Karpas-422 (cell line): Measurements from ENCODE around the gene CDC23. TPM values are rescaled to one million over a fixed set of nuclear protein-coding genes. Genes with fewer than 3 reads are reported as not detected.
"Not testable (repeated sequence)": the region's sequence is repeated elsewhere in the genome, so short reads cannot be mapped to it uniquely, and the experiment has no call there.

Source experiments
- DNase-seq: peaks from one replicate; pipeline ENCODE4 v3.0.0-alpha.2; 2015
- H2AFZ ChIP-seq: fragments of 200-600 bp; sonication (generic); 2 replicates; pipeline ENCODE4 v1.6.1; 2014; ENCODE audit warnings: antibody characterized with exemption, low read length, mixed read lengths
- H3K27ac ChIP-seq: fragments of 200-600 bp; sonication (generic); 2 replicates; pipeline ENCODE4 v1.5.1; 2014; ENCODE audit warnings: mild to moderate bottlenecking, low read length, moderate library complexity
- H3K27me3 ChIP-seq: fragments of 200-600 bp; sonication (generic); 2 replicates; pipeline ENCODE4 v1.6.1; 2014; ENCODE audit warnings: low read length, mixed read lengths
- H3K36me3 ChIP-seq: fragments of 200-600 bp; sonication (generic); 2 replicates; pipeline ENCODE4 v1.6.1; 2014; ENCODE audit warnings: low read length, mixed read lengths; ENCODE audit not compliant: insufficient read depth
- H3K4me1 ChIP-seq: fragments of 200-600 bp; sonication (generic); 2 replicates; pipeline ENCODE4 v1.6.1; 2014; ENCODE audit warnings: mild to moderate bottlenecking, low read length, mixed read lengths
- H3K4me2 ChIP-seq: fragments of 200-600 bp; sonication (generic); 2 replicates; pipeline ENCODE4 v1.6.1; 2014; ENCODE audit warnings: low read length, low read depth, mild to moderate bottlenecking; ENCODE audit not compliant: poor library complexity, severe bottlenecking
- H3K4me3 ChIP-seq: fragments of 200-600 bp; sonication (generic); 2 replicates; pipeline ENCODE4 v1.5.1; 2014; ENCODE audit warnings: mild to moderate bottlenecking, antibody characterized with exemption, low read length, mixed read lengths
- H3K79me2 ChIP-seq: fragments of 200-600 bp; sonication (generic); 2 replicates; pipeline ENCODE4 v1.6.1; 2014; ENCODE audit warnings: mild to moderate bottlenecking, low read length, mixed read lengths
- H3K9ac ChIP-seq: fragments of 200-600 bp; sonication (generic); 2 replicates; pipeline ENCODE4 v1.6.0; 2014; ENCODE audit warnings: low read length
- H3K9me2 ChIP-seq: fragments of 200-600 bp; sonication (generic), shearing (Covaris generic); replicated peaks from 2 replicates; pipeline ENCODE4 v1.6.0; 2014; ENCODE audit warnings: mild to moderate bottlenecking, low read length, moderate library complexity; ENCODE audit not compliant: insufficient read depth
- H3K9me3 ChIP-seq: fragments of 300-700, 200-600 bp; sonication (generic); 2 replicates; pipeline ENCODE4 v1.6.1; 2014; ENCODE audit warnings: low read length, mixed read lengths
- H4K20me1 ChIP-seq: fragments of 200-600 bp; sonication (generic); 2 replicates; pipeline ENCODE4 v1.6.1; 2014; ENCODE audit warnings: mild to moderate bottlenecking, antibody characterized with exemption, low read length, low read depth; ENCODE audit not compliant: insufficient read depth
- total RNA-seq: library from RNA; depleted of rRNA; stranded (reverse); fragments of >200 nt; shearing (Covaris generic); gene quantifications from 2 replicates; pipeline ENCODE4 v1.2.3, GENCODE V29; 2014; ENCODE audit warnings: low replicate concordance

Gene CDC23
- total RNA-seq, 1 experiment from 2014 or later, result 24.0 TPM

- H3K79me2 ChIP-seq, result peaks cover 71% of the 10 kb centered on the region
- DNase-seq, result peak; percentile 68
Observed at GRCh38 chr5:138177941-138178515, 35.1 kb downstream of the CDC23 start.

GRCh38 chr5:138170299-138170698 lies 42.8 kb downstream of the CDC23 start:
- no peak overlapping the region for H3K4me3 ChIP-seq
- no peak overlapping the region for H2AFZ ChIP-seq
- H3K9me3 ChIP-seq, result no peaks in the 10 kb centered on the region
- H3K36me3 ChIP-seq, result peaks cover 58% of the 10 kb centered on the region
- no peaks in the 10 kb centered on the region for H3K9me2 ChIP-seq
- no peak overlapping the region for H3K4me2 ChIP-seq
- no peak overlapping the region for H3K27ac ChIP-seq
- peaks cover 16% of the 10 kb centered on the region for H3K79me2 ChIP-seq
- no peaks in the 10 kb centered on the region for H3K4me1 ChIP-seq
- H3K9ac ChIP-seq, result no peak overlapping the region
- H3K27me3 ChIP-seq, result no peaks in the 10 kb centered on the region
- no peaks in the 10 kb centered on the region for H4K20me1 ChIP-seq
- peak; percentile 30 for DNase-seq

More at GRCh38 chr5:138177941-138178515, 35.1 kb downstream of the CDC23 start:
- Histone ChIP-seq H3K27me3 (no peaks in the 10 kb centered on the region), H3K27ac (peak overlapping the region; percentile 84), H3K4me2 (peak overlapping the region; percentile 91), H4K20me1 (no peaks in the 10 kb centered on the region), H3K9me3 (no peaks in the 10 kb centered on the region), H3K36me3 (peaks cover 27% of the 10 kb centered on the region), H2AFZ (peak overlapping the region; percentile 96), H3K9me2 (no peaks in the 10 kb centered on the region), H3K4me1 (peaks cover 16% of the 10 kb centered on the region), H3K4me3 (peak overlapping the region; percentile 92), H3K9ac (peak overlapping the region; percentile 91)

- H3K27ac ChIP-seq, result no peak overlapping the region
- H3K4me2 ChIP-seq, result no peak overlapping the region
- no peak overlapping the region for H3K4me3 ChIP-seq
- H3K4me1 ChIP-seq, result no peaks in the 10 kb centered on the region
- no peak overlapping the region for H3K9ac ChIP-seq
- peaks cover 9% of the 10 kb centered on the region; the same call in 1 of the 2 replicates for H3K79me2 ChIP-seq
- no peaks in the 10 kb centered on the region for H3K9me2 ChIP-seq
- no peak overlapping the region for H2AFZ ChIP-seq
- H3K36me3 ChIP-seq, result peaks cover 66% of the 10 kb centered on the region
- H3K9me3 ChIP-seq, result no peaks in the 10 kb centered on the region
- no peaks in the 10 kb centered on the region for H4K20me1 ChIP-seq
- no peaks in the 10 kb centered on the region for H3K27me3 ChIP-seq
- DNase-seq, result no peak
Observed at GRCh38 chr5:138169124-138169523, 44.0 kb downstream of the CDC23 start.

- Histone ChIP-seq H3K9me2 (no peaks in the 10 kb centered on the region), H4K20me1 (no peaks in the 10 kb centered on the region), H3K4me3 (no peak overlapping the region), H3K79me2 (no peaks in the 10 kb centered on the region), H3K9me3 (no peaks in the 10 kb centered on the region), H2AFZ (no peak overlapping the region), H3K36me3 (peaks cover 77% of the 10 kb centered on the region), H3K9ac (no peak overlapping the region), H3K27ac (no peak overlapping the region), H3K27me3 (no peaks in the 10 kb centered on the region), H3K4me1 (no peaks in the 10 kb centered on the region), H3K4me2 (no peak overlapping the region)
- no peak for DNase-seq
Observed at GRCh38 chr5:138163721-138164120, 49.4 kb downstream of the CDC23 start.

GRCh38 chr5:138160706-138161105 lies 52.4 kb downstream of the CDC23 start:
- no peaks in the 10 kb centered on the region for H3K9me3 ChIP-seq
- no peaks in the 10 kb centered on the region for H3K4me1 ChIP-seq
- peaks cover 68% of the 10 kb centered on the region for H3K36me3 ChIP-seq
- no peak overlapping the region for H3K4me2 ChIP-seq
- no peak overlapping the region for H2AFZ ChIP-seq
- no peaks in the 10 kb centered on the region for H4K20me1 ChIP-seq
- H3K79me2 ChIP-seq, result no peaks in the 10 kb centered on the region
- DNase-seq, result no peak
- H3K27ac ChIP-seq, result no peak overlapping the region
- H3K4me3 ChIP-seq, result no peak overlapping the region
- no peaks in the 10 kb centered on the region for H3K9me2 ChIP-seq
- no peak overlapping the region for H3K9ac ChIP-seq
- H3K27me3 ChIP-seq, result no peaks in the 10 kb centered on the region

- H3K9me2 ChIP-seq, result no peaks in the 10 kb centered on the region
Observed at GRCh38 chr5:138159666-138160065, 53.5 kb downstream of the CDC23 start.

GRCh38 chr5:138157626-138158025 lies 55.5 kb downstream of the CDC23 start:
- Histone ChIP-seq H3K36me3 (peaks cover 43% of the 10 kb centered on the region), H3K4me1 (no peaks in the 10 kb centered on the region)
- DNase-seq, result no peak

More at GRCh38 chr5:138159666-138160065, 53.5 kb downstream of the CDC23 start:
- no peaks in the 10 kb centered on the region for H3K9me3 ChIP-seq
- peaks cover 61% of the 10 kb centered on the region for H3K36me3 ChIP-seq
- no peak overlapping the region for H2AFZ ChIP-seq
- no peak overlapping the region for H3K4me2 ChIP-seq
- H3K79me2 ChIP-seq, result no peaks in the 10 kb centered on the region
- H3K27ac ChIP-seq, result no peak overlapping the region
- H3K4me3 ChIP-seq, result no peak overlapping the region
- H3K27me3 ChIP-seq, result no peaks in the 10 kb centered on the region
- H3K9ac ChIP-seq, result no peak overlapping the region
- no peaks in the 10 kb centered on the region for H3K4me1 ChIP-seq
- no peaks in the 10 kb centered on the region for H4K20me1 ChIP-seq
- peak; percentile 32 for DNase-seq

GRCh38 chr5:138155977-138156376 lies 57.1 kb downstream of the CDC23 start:
- not testable (repeated sequence) for H3K27me3 ChIP-seq, H3K79me2 ChIP-seq, H3K4me3 ChIP-seq, H3K4me1 ChIP-seq, H3K27ac ChIP-seq, H3K9me2 ChIP-seq, H3K4me2 ChIP-seq, H2AFZ ChIP-seq, H3K9ac ChIP-seq, H4K20me1 ChIP-seq, H3K9me3 ChIP-seq, DNase-seq
- peaks cover 33% of the 10 kb centered on the region for H3K36me3 ChIP-seq

More at GRCh38 chr5:138157626-138158025, 55.5 kb downstream of the CDC23 start:
- H3K27me3 ChIP-seq, result no peaks in the 10 kb centered on the region
- H4K20me1 ChIP-seq, result no peaks in the 10 kb centered on the region
- no peak overlapping the region for H3K4me3 ChIP-seq
- no peaks in the 10 kb centered on the region for H3K9me3 ChIP-seq
- H3K27ac ChIP-seq, result no peak overlapping the region
- H2AFZ ChIP-seq, result no peak overlapping the region
- no peak overlapping the region for H3K4me2 ChIP-seq
- no peaks in the 10 kb centered on the region for H3K9me2 ChIP-seq
- no peaks in the 10 kb centered on the region for H3K79me2 ChIP-seq
- H3K9ac ChIP-seq, result no peak overlapping the region
